Measurements from ENCODE around the gene PLA2G3.

The PLA2G3 gene

GRCh38 chr22:31176923-31177322, 36.6 kb upstream of the PLA2G3 start:
- no peak for TF ChIP-seq CTCF (IDR thresholded peaks at IDR 0.05)

DNA sequence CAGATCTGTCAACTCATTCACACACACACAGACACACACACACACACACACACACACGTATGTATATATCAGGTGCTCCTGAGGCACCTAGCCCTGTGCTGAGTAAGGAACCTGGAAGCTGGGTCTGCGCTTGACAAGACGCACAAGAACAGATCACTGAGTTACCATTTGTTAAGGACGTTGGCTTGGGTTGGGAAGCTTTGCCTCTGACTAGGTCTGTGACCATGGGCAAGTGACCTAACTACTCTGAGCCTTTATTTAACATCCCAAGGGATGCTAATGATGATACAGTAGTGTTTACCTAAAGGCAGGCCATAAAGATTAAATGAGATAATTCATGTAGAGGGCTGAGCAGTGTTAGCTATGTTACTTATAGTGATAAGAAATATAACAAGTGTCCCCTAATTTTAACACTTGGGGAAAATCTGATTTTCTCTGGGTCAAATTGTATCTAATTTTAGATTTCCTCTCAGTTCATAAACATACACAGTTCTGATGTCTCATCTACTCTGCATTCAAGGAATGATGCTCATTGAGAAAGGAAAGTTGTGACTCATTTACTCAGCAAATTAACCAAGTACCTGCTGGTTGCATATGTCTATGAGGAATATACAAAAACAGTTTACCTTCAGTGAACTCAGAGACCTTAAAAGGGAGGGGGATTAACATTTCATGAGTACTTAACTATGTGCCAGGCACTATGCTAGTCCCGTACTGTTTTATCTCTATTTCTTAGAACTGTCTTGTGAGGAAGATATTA, 33.3 kb upstream of the PLA2G3 start:
- no peak for TF ChIP-seq CTCF (IDR thresholded peaks at IDR 0.05)

DNA sequence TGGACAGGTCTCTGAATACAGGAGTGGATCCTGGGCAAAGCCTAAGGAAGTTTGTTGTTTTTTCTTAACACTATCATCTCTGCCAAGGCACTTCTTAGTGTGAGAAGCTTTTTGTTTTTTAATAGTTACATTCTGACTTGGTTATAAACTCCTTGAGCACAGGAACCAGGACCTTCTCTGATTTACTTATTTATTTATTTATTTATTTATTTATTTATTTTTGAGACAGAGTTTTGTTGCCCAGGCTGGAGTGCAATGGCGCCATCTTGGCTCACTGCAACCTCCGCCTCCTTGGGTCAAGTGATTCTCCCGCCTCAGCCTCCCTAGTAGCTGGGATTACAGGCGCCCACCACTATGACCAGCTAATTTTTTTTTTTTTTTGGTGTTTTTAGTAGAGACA, 30.7 kb upstream of the PLA2G3 start:
- TF ChIP-seq CTCF (IDR thresholded peaks at IDR 0.05) = no peak

- TF ChIP-seq CTCF (IDR thresholded peaks at IDR 0.05) = no peak; the same call in 1 of the 2 replicates
Observed at GRCh38 chr22:31162015-31162765, 21.9 kb upstream of the PLA2G3 start.

- TF ChIP-seq CTCF (IDR thresholded peaks at IDR 0.05) = no peak
Observed at GRCh38 chr22:31161386-31161785, 21.1 kb upstream of the PLA2G3 start.

DNA sequence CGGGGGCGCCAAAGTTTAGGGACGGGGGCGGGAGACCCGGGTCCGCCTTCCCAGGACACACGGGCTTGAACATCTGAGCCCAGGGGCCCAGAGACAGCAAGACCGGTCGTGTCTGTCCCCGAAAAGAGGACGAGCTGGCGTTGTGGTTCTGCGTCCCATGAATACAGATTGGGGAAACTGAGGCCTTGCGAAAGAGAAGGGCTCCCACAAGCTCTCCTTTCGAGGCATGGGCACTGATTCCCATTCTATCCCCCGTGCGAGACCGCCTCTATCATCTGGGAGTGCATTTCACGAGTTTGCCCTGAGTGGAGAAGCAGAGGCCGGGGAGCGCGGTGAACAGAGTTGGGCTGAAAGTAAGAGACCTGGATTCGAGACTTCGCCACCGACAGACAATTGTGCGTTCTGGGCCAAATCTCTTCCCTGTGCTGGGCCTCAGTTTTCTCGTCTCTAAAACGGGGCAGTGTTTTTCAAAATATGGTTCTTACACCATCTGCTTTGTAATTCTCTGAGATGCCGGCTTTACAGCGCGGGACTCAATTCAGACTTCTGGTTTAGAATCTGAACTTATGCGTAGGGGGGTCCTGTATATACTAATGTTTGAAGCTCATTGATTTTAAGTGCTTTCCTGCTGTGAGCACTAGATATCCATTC, 20.1 kb upstream of the PLA2G3 start:
- TF ChIP-seq CTCF (IDR thresholded peaks at IDR 0.05) = no peak

DNA sequence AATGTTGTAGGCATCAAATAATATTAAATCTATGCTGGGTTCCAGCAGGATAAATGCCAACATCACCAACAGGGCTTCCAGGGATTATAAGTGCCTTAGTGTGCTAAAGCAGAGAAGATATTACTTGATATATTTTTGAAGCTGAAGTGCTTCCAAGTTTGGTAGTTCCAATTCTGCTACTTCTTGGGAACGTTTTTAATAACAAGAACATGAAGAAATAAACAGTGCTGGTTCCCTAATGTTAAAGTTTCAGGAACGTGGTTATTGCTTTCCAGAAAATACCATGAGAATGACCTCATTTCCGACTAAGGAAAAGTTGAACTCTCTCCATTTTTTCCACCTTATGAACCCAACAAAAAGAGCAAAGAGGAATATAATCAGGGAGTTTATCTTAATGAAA, 15.1 kb upstream of the PLA2G3 start:
- no peak for TF ChIP-seq CTCF (IDR thresholded peaks at IDR 0.05)

Data from LNCAP (cell line).